Heart left ventricle (tissue), 16 donors: ENCODE results near the gene SRC. TPM values are rescaled to one million over a fixed set of nuclear protein-coding genes. Genes with fewer than 3 reads are reported as not detected.

Experiments used
- ATAC-seq, 4 donors: fragments of 200-7000 bp; cut with Tn5 transposase; one replicate each; pipeline ENCODE4 v1.9.1; 2020 to 2022; ENCODE audit warnings: moderate library complexity in 4 of 4, mild to moderate bottlenecking in 3 of 4, moderate number of reproducible peaks in 1 of 4
- DNase-seq, 5 donors: peaks; one replicate each; pipeline ENCODE4 v3.0.0-alpha.2; 2020
- H3K27ac ChIP-seq, 12 donors: fragments of 200-600 bp; sonication (generic) in 4 of 12; one replicate each; pipeline versions ENCODE4 v1.5.0 to v1.8.0; 2016 to 2022; ENCODE audit warnings: mild to moderate bottlenecking in 2 of 12
- H3K27me3 ChIP-seq, 9 donors: fragments of 200-600 bp; sonication (generic) in 2 of 9; one replicate each; pipeline versions ENCODE4 v1.5.1 to v1.8.0; 2016 to 2022; ENCODE audit warnings: mild to moderate bottlenecking in 3 of 9
- H3K36me3 ChIP-seq, 9 donors: fragments of 200-600 bp; sonication (generic) in 2 of 9; one replicate each; pipeline versions ENCODE4 v1.5.0 to v1.8.0; 2018 to 2022; ENCODE audit warnings: mild to moderate bottlenecking in 2 of 9
- H3K4me1 ChIP-seq, 12 donors: fragments of 200-600 bp; sonication (generic) in 4 of 12; one replicate each; pipeline versions ENCODE4 v1.5.0 to v1.8.0; 2016 to 2022; ENCODE audit warnings: mild to moderate bottlenecking in 3 of 12
- H3K4me3 ChIP-seq, 12 donors: fragments of 200-600 bp; sonication (generic) in 4 of 12; one replicate each; pipeline versions ENCODE4 v1.5.0 to v1.8.0; 2017 to 2022; ENCODE audit warnings: mild to moderate bottlenecking in 9 of 12, moderate library complexity in 4 of 12
- H3K9me3 ChIP-seq, 12 donors: fragments of 200-600 bp; sonication (generic) in 4 of 12; one replicate each; pipeline versions ENCODE4 v1.5.0 to v1.8.0; 2016 to 2022; ENCODE audit warnings: mild to moderate bottlenecking in 1 of 12
- CTCF ChIP-seq, 12 donors: fragments of 200-600 bp; sonication (generic) in 4 of 12; IDR thresholded peaks; one replicate each; pipeline versions ENCODE4 v1.5.0 to v1.8.0; 2018 to 2022; ENCODE audit warnings: antibody characterized with exemption in 12 of 12, mild to moderate bottlenecking in 5 of 12
- POLR2A ChIP-seq, 2 donors: fragments of 450-650 bp; IDR thresholded peaks; one replicate each; pipeline ENCODE4 v1.6.1; 2017; ENCODE audit warnings: antibody characterized with exemption in 2 of 2, mild to moderate bottlenecking in 2 of 2, moderate library complexity in 2 of 2
- WGBS, 4 donors: extraction: QIAGEN DNeasy Blood & Tissue Kit in 2 of 4; methylation state at CpG; one replicate each; pipeline versions ENCODE4 v1.1.5 to v1.1.7; 2013 to 2018; 5-methylcytosine and 5-hydroxymethylcytosine counted together
- intact Hi-C, 10 donors: fragments of 100-400 bp; cut with DNase I; formaldehyde crosslinking; loops; one replicate each; pipeline versions ENCODE4 v1.11.1 to v1.14.2; 2022
- polyA plus RNA-seq, 2 donors: library from polyadenylated mRNA; stranded (reverse); fragments of 200-250 nt; gene quantifications; one replicate each; pipeline ENCODE4 v1.2.3, GENCODE V29; 2013
- total RNA-seq, 9 donors: library from RNA; depleted of rRNA in 2 of 9; stranded (reverse); fragments of >200 nt in 2 of 9; fragmentation: NEBNext Ultra II Directional in 3 of 9; extraction: Animal tissue kit (Norgen Biotek cat#: 25700) in 3 of 9; gene quantifications; one replicate each; pipeline versions ENCODE4 v1.1.0 to v1.2.4, GENCODE V29; 2016 to 2023
- donor health status: ischemic (EF 13 %, LVEDD 7.1; RV severe dilation, severe dysfunction).
- donor health status: healthy with polysubstance abuse.
- donor health status: DM: no; HTN: yes; CAD: no.
- donor health status: DM: no; HTN: no; CAD: no.
- donor health status: ischemic (EF 25% LVEDD 6.9; RV normal size, moderate dysfunction).
- donor health status: ischemic (EF 25% LVEDD 5.7; RV mildly dilated, moderate dysfunction).
- donor health status: healthy.
- donor health status: DM: yes; HTN: yes; CAD: no.
- donor health status: ischemic (EF 35%, LVEDD 5.7; RV mildly dilated, moderate dysfunction).
- donor health status: nonischemic (EF 11% LVEDD 7.7; RV severe dilation, severe dysfunction).
- donor health status: DM: yes; HTN: yes; CAD: no.
- donor health status: PGD.
- donor health status: ischemic (EF 29% LVEDD 5.4; RV normal size, mild dysfunction).
- donor health status: nonischemic (EF 23%, LVEDD 6.1; RV moderate dilation, normal function).

Gene SRC
- total and polyA plus RNA-seq, 11 donors: 2.5 to 19.9 (median 5.1) TPM

DNA sequence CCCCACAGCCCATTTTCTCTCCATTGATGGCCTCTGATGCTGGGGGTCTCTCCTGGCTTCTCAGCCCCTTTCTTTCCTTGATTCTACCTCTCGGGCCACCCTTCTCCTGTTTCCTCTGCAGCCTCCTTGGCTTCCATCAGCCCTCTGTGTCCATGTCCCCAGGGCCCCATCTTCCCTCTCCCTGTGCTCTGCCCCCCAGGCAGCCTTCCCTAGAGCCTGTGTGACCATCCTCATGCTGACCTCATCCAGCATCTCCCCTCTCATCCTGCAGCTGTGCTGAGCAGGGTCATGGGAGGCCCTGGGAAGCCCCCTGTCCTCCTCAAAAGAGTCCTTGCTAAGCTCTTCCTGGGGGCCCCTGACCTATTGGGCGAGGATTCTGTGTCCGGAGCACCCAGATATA, 101.7 kb downstream of the SRC start:
- intact Hi-C loops: no loop called here
- TF ChIP-seq CTCF (IDR thresholded peaks at IDR 0.05) (no peak), POLR2A (IDR thresholded peaks at IDR 0.05) (no peak)
- WGBS, 4 donors: 87 to 93% (median 87%) methylated on average over 2 to 3 of the region's 3 CpGs

DNA sequence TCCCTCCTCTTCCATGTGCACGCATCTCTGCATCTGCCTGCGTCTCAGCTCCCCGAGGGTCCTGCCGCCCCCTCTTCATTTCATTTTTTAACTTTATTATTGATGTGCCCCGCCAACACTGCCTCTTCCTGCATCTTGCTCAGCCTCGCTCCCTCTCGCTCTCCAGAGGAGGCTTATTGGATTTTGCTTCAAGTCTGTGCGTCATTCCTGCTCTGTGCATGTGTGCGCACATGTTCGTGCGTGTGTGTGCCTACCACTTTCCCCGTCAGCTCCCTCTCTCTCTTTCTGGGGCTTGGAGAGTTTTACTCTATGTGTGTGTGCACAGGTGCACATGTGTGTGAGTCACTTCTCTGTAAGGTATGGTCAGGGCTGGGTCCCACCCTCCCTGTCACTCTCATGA, 103.3 kb downstream of the SRC start:
- no peaks in the 10 kb centered on the region for H3K36me3 ChIP-seq
- peaks cover 0 to 5% (median under 1%) of the 10 kb centered on the region in 12 donors for H3K9me3 ChIP-seq
- intact Hi-C loops: no loop called here
- TF ChIP-seq POLR2A (IDR thresholded peaks at IDR 0.05) (no peak), CTCF (IDR thresholded peaks at IDR 0.05) (no peak)
- 77 to 87% (median 81%) methylated on average over 12 of the region's 12 CpGs for WGBS, 4 donors
- no peak overlapping the region for H3K4me3 ChIP-seq
- no peaks in the 10 kb centered on the region for H3K4me1 ChIP-seq
- H3K27me3 ChIP-seq: no peaks in the 10 kb centered on the region
- ATAC-seq (no peak), DNase-seq (no peak)
- no peak overlapping the region for H3K27ac ChIP-seq

More for the DNA sequence above, 101.7 kb downstream of the SRC start:
- no peak overlapping the region for H3K27ac ChIP-seq
- no peaks in the 10 kb centered on the region for H3K27me3 ChIP-seq
- ATAC-seq (no peak), DNase-seq (no peak)
- H3K4me1 ChIP-seq: no peaks in the 10 kb centered on the region
- H3K4me3 ChIP-seq: no peak overlapping the region
- no peaks in the 10 kb centered on the region for H3K36me3 ChIP-seq
- no peaks in the 10 kb centered on the region for H3K9me3 ChIP-seq

DNA sequence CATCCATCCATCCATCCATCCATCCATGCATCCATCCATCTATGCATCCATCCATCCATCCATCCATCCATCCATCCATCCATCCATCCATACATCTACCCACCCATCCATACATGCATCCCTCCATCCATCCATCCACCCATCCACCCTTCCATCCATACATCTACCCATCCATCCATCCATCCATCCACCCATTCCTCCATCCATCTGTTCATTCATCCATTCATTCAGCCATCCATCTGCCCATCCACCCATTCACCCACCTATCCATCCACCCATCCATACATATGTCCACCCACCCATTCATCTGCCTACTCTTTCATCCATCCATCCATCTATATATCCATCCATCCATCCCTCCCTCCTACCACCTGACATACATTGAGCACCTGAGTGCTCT, 104.4 kb downstream of the SRC start:
- no peak overlapping the region for H3K27ac ChIP-seq
- DNase-seq (no peak), ATAC-seq (no peak)
- TF ChIP-seq POLR2A (IDR thresholded peaks at IDR 0.05): no peak
- no peak for TF ChIP-seq CTCF (IDR thresholded peaks at IDR 0.05)
- intact Hi-C loops: no loop called here
- no peaks in the 10 kb centered on the region for H3K27me3 ChIP-seq
- H3K36me3 ChIP-seq: no peaks in the 10 kb centered on the region
- H3K4me1 ChIP-seq: no peaks in the 10 kb centered on the region
- peaks cover 0 to 16% (median 11%) of the 10 kb centered on the region in 12 donors for H3K9me3 ChIP-seq
- no peak overlapping the region for H3K4me3 ChIP-seq

DNA sequence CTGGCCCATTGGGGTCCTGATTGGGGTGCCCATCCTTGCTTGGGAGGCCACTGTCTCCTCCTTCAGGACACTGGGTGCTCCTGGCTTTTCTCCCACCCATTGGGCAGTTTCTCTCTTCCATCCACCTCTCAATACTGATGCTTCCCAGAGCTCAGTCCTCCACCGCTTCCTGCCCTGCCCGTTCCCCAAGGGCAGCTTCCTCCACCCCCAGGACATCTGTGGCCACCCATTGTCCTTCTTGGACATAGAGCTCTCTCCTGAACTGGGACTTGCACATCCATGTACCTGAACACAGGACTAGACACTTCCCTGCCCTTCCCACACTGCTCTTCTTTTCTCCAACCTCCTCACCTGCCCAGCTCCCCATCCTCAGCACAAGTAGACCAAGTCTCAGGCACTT, 105.7 kb downstream of the SRC start:
- Histone ChIP-seq H3K9me3 (peaks cover 0 to 29% (median 15%) of the 10 kb centered on the region in 12 donors), H3K4me1 (no peaks in the 10 kb centered on the region), H3K27ac (no peak overlapping the region), H3K4me3 (no peak overlapping the region), H3K27me3 (no peaks in the 10 kb centered on the region), H3K36me3 (no peaks in the 10 kb centered on the region)
- intact Hi-C loops: no loop called here
- TF ChIP-seq POLR2A (IDR thresholded peaks at IDR 0.05) (no peak), CTCF (IDR thresholded peaks at IDR 0.05) (no peak)
- ATAC-seq (no peak), DNase-seq (no peak)
- WGBS, 4 donors: 80 to 88% (median 84%) methylated on average over 2 of the region's 2 CpGs
